B cell (primary cell): ENCODE results near the gene TUT7. TPM values are rescaled to one million over a fixed set of nuclear protein-coding genes. Genes with fewer than 3 reads are reported as not detected.

Experiments
- ATAC-seq: fragments of 200-7000 bp; cut with Tn5 transposase; one replicate; pipeline ENCODE4 v1.10.0; 2021; ENCODE audit warnings: low read depth, mild to moderate bottlenecking, moderate number of reproducible peaks, moderate library complexity
- CTCF ChIA-PET: fragments of 350-600 bp; sonication (Branson Sonifier 250); formaldehyde crosslinking; loops from one replicate; lab custom pipeline; 2021; ENCODE audit warnings: antibody characterized with exemption, inconsistent platforms; lab: Charles Lee
- POLR2A ChIA-PET: fragments of 350-600 bp; sonication (Branson Sonifier 250); formaldehyde crosslinking; loops from one replicate; lab custom pipeline; 2021; ENCODE audit warnings: antibody characterized with exemption; lab: Charles Lee
- DNase-seq: peaks from one replicate; pipeline ENCODE4 v3.0.0; 2013
- H2AFZ ChIP-seq: 2 replicates; pipeline ENCODE4 v1.6.1; 2012; ENCODE audit warnings: mild to moderate bottlenecking, low read depth, low read length; ENCODE audit not compliant: insufficient read depth, poor library complexity, severe bottlenecking
- H3K27ac ChIP-seq, 2 donors: 1 replicate in 1 of 2; 2 replicates in 1 of 2; pipeline ENCODE4 v1.5.1; 2012 to 2013; ENCODE audit warnings: low read length in 2 of 2, mild to moderate bottlenecking in 2 of 2, moderate library complexity in 1 of 2
- H3K27me3 ChIP-seq, 4 experiments: fragments of 200-600 bp in 1 of 4; sonication (generic) in 1 of 4; replicated peaks in 1 of 4; 1 replicate in 2 of 4; 2 replicates in 2 of 4; pipeline versions ENCODE4 v1.6.1 to v1.7.0; 2013 to 2016; ENCODE audit warnings: low read length in 3 of 4, mild to moderate bottlenecking in 2 of 4, mixed read lengths in 1 of 4, moderate library complexity in 1 of 4; ENCODE audit not compliant: insufficient read depth in 4 of 4, control insufficient read depth in 3 of 4; ENCODE audit errors: control extremely low read depth in 1 of 4
- H3K36me3 ChIP-seq, 2 experiments: replicated peaks in 1 of 2; 1 replicate in 1 of 2; 2 replicates in 1 of 2; pipeline versions ENCODE4 v1.6.1 to v1.7.1; 2013; ENCODE audit warnings: low read length in 1 of 2; ENCODE audit not compliant: insufficient read depth in 2 of 2, control insufficient read depth in 1 of 2; ENCODE audit errors: control extremely low read depth in 1 of 2, extremely low read depth in 1 of 2
- H3K4me1 ChIP-seq, 2 donors: fragments of 200-600 bp in 1 of 2; sonication (generic) in 1 of 2; 1 replicate in 1 of 2; 2 replicates in 1 of 2; pipeline versions ENCODE4 v1.5.1 to v1.6.1; 2013 to 2017; ENCODE audit warnings: low read length in 2 of 2; ENCODE audit not compliant: control insufficient read depth in 2 of 2, insufficient read depth in 2 of 2
- H3K4me2 ChIP-seq: replicated peaks from 2 replicates; pipeline ENCODE3; 2012; ENCODE audit warnings: mild to moderate bottlenecking, low read depth, low read length; ENCODE audit not compliant: poor library complexity, severe bottlenecking
- H3K4me3 ChIP-seq, 5 experiments: fragments of 200-600 bp in 1 of 5; sonication (generic) in 1 of 5; 1 replicate in 3 of 5; 2 replicates in 2 of 5; pipeline versions ENCODE4 v1.5.1 to v1.7.0; 2011 to 2016; ENCODE audit warnings: low read length in 4 of 5, mild to moderate bottlenecking in 4 of 5, low read depth in 2 of 5, control low read depth in 1 of 5, moderate library complexity in 1 of 5; ENCODE audit not compliant: insufficient read depth in 1 of 5; ENCODE audit errors: control extremely low read depth in 1 of 5, extremely low read depth in 1 of 5
- H3K79me2 ChIP-seq: fragments of 200-600 bp; sonication (generic); one replicate; pipeline ENCODE4 v1.6.0; 2016; ENCODE audit warnings: low read length; ENCODE audit not compliant: control insufficient read depth, insufficient read depth
- H3K9ac ChIP-seq: fragments of 200-600 bp; sonication (generic); 2 replicates; pipeline ENCODE4 v1.6.1; 2017; ENCODE audit warnings: mild to moderate bottlenecking, low read length, moderate library complexity
- H3K9me3 ChIP-seq, 3 donors: one replicate each; pipeline versions ENCODE4 v1.6.1 to v1.7.1; 2013; ENCODE audit warnings: low read length in 2 of 3; ENCODE audit not compliant: control insufficient read depth in 2 of 3, insufficient read depth in 1 of 3; ENCODE audit errors: control extremely low read depth in 1 of 3
- H4K20me1 ChIP-seq: 2 replicates; pipeline ENCODE4 v1.6.0; 2012; ENCODE audit warnings: mild to moderate bottlenecking, low read length; ENCODE audit not compliant: insufficient read depth, control insufficient read depth, poor library complexity, severe bottlenecking
- H3K27ac Mint-ChIP-seq: one replicate; pipeline ENCODE4 v1.8.0; 2021; ENCODE audit warnings: mixed read lengths
- H3K27me3 Mint-ChIP-seq: one replicate; pipeline ENCODE4 v1.8.0; 2021; ENCODE audit warnings: mixed read lengths
- H3K4me1 Mint-ChIP-seq: one replicate; pipeline ENCODE4 v1.8.0; 2021; ENCODE audit warnings: mixed read lengths
- H3K4me3 Mint-ChIP-seq: one replicate; pipeline ENCODE4 v1.8.0; 2021; ENCODE audit warnings: mixed read lengths
- H3K9me3 Mint-ChIP-seq: one replicate; pipeline ENCODE4 v1.8.0; 2022; ENCODE audit warnings: mixed read lengths; ENCODE audit not compliant: insufficient read depth
- EZH2 ChIP-seq: IDR thresholded peaks from 2 replicates; pipeline ENCODE4 v1.6.1; 2012; ENCODE audit warnings: borderline replicate concordance, low read depth, mild to moderate bottlenecking, moderate library complexity, low read length; ENCODE audit not compliant: insufficient read depth, poor library complexity, severe bottlenecking
- WGBS: methylation state at CpG from one replicate; pipeline ENCODE4 v1.1.5; 2013; ENCODE audit warnings: missing lambda C conversion rate; ENCODE audit not compliant: insufficient coverage; 5-methylcytosine and 5-hydroxymethylcytosine counted together
- intact Hi-C: fragments of 100-400 bp; cut with micrococcal nuclease; formaldehyde crosslinking; loops from one replicate; pipeline ENCODE4 v1.10.0; 2022
- polyA plus RNA-seq: library from polyadenylated mRNA; depleted of rRNA; stranded (reverse); fragments of >200 nt; gene quantifications from 2 replicates; pipeline ENCODE4 v1.2.3, GENCODE V29; 2012
- total RNA-seq, 2 donors: library from RNA; stranded (reverse); fragments of 120-200 nt in 1 of 2; gene quantifications; 1 replicate in 1 of 2; 2 replicates in 1 of 2; pipeline versions ENCODE4 v1.2.3 to v1.2.4, GENCODE V29; 2013 to 2022
- TF ChIP-seq, protein P1 (sequence below): fragments of 200-600 bp; IDR thresholded peaks from one replicate; pipeline ENCODE4 v1.8.0; 2022; ENCODE audit warnings: antibody characterized with exemption, mild to moderate bottlenecking

TUT7 gene
- total and polyA plus RNA-seq, 2 donors (not counting 1 experiment from before 2014, with no cell fraction given): 18.3 to 70.7 TPM

DNA sequence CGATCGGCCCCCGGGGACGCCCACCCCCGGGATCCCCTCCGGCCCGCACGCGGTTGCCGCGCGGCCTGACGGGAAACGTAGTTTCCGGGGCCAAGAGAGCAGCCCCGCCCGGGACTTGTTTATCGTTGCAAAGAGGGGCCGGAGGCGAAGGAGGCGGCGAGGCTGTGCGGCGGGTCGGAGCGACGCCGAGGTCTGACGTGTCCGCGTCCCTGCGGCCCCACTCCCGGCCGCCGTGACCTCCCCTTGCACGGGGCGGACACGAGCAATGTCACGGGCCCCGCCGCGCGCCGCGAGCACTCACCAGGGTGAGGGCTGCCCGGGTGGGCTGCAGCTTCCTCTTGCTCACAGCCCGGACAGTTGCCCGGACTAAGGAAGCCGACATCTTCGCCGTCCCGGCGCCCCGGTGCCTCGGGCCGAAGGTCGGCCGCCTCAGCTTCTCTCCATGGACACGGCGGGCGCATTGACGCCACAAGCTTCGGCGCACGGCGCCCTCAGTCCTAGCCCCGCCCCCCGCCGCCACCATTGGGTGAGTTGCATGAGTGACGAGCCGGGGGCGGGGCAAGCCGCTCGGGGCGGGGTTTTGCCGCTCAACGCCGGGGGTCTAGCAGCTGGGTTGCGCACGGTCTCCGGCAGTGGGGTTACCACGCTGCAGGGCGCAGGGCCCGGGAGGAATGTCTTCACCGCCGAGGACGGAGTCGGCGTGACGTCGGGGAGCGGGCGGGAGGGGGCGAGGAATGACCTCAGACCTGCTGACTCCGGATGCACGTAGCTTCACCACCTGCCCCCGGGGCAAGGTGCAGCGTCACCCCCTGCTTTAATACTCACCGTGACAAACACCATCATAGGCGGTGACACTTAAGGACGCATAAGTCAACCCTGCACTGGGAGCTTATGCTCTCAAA is 71.9 kb downstream of the TUT7 start, which contains the start of gene ISCA1:
ISCA1 (minus strand) TSS at position 462 of the 902 bp plus-strand sequence; CDS start at position 382, 80 bp downstream.
- Mint-ChIP-seq H3K9me3 (no peaks in the 10 kb centered on the region), H3K4me3 (peak within 1 kb of the TSS; percentile 91), H3K27ac (peak within 1 kb of the TSS; percentile 97), H3K4me1 (peaks cover 27% of the 10 kb centered on the region), H3K27me3 (no peaks in the 10 kb centered on the region)
- intact Hi-C loops: loop anchor here (1.0 to 5.0 kb wide), 4 partner anchors 72 to 540 kb away; partner anchors contain the start of genes NAA35 and TUT7
- H4K20me1 ChIP-seq: peaks cover 38% of the 10 kb centered on the region
- H3K79me2 ChIP-seq: peaks cover 41% of the 10 kb centered on the region
- H3K4me3 ChIP-seq: peak within 1 kb of the TSS; percentile 82 to 95 (median 89)
- POLR2A ChIA-PET: interaction anchor here (1.0 kb wide), 1 partner anchor 70 kb away, joined by 3 read pairs; no protein-coding TSS in a partner anchor
- CTCF ChIA-PET: interaction anchor here (1.0 kb wide), 1 partner anchor 48 kb away, joined by 3 read pairs; no protein-coding TSS in a partner anchor
- H3K36me3 ChIP-seq: no peaks in the 10 kb centered on the region
- peak within 1 kb of the TSS; percentile 83 for H3K4me2 ChIP-seq
- no peaks in the 10 kb centered on the region for H3K9me3 ChIP-seq
- WGBS: under 1% methylated on average over 100 of the region's 101 CpGs
- peak; percentile 85 for ATAC-seq
- peak within 1 kb of the TSS; percentile 94 to 96 for H3K27ac ChIP-seq
- H3K4me1 ChIP-seq: peaks cover 11 to 14% of the 10 kb centered on the region in 2 donors
- H2AFZ ChIP-seq: peak within 1 kb of the TSS; percentile 83
- TF ChIP-seq, protein P1, sequence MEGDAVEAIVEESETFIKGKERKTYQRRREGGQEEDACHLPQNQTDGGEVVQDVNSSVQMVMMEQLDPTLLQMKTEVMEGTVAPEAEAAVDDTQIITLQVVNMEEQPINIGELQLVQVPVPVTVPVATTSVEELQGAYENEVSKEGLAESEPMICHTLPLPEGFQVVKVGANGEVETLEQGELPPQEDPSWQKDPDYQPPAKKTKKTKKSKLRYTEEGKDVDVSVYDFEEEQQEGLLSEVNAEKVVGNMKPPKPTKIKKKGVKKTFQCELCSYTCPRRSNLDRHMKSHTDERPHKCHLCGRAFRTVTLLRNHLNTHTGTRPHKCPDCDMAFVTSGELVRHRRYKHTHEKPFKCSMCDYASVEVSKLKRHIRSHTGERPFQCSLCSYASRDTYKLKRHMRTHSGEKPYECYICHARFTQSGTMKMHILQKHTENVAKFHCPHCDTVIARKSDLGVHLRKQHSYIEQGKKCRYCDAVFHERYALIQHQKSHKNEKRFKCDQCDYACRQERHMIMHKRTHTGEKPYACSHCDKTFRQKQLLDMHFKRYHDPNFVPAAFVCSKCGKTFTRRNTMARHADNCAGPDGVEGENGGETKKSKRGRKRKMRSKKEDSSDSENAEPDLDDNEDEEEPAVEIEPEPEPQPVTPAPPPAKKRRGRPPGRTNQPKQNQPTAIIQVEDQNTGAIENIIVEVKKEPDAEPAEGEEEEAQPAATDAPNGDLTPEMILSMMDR: no peak
- TF ChIP-seq EZH2: no peak
- peak within 1 kb of the TSS; percentile 78 for H3K9ac ChIP-seq
- H3K27me3 ChIP-seq: no peaks in the 10 kb centered on the region
- peak; percentile 97 for DNase-seq
